Hematopoietic multipotent progenitor cell treated with erythropoietin and hydrocortisone succinate and interleukin-3 and kit ligand, for 15 days (in vitro differentiated cells): Measurements from ENCODE around the gene KRTAP2-1.
"Not testable (repeated sequence)": the region's sequence is repeated elsewhere in the genome, so short reads cannot be mapped to it uniquely, and the experiment has no call there.

Experiments used
- DNase-seq: peaks from one replicate; pipeline ENCODE4 v3.0.0-alpha.2; 2015; ENCODE audit warnings: low spot score

The KRTAP2-1 gene

GRCh38 chr17:41012326-41013120 lies 34.6 kb downstream of the KRTAP2-1 start:
- no peak for DNase-seq

GRCh38 chr17:41010441-41010840 lies 36.7 kb downstream of the KRTAP2-1 start:
- no peak for DNase-seq

DNA sequence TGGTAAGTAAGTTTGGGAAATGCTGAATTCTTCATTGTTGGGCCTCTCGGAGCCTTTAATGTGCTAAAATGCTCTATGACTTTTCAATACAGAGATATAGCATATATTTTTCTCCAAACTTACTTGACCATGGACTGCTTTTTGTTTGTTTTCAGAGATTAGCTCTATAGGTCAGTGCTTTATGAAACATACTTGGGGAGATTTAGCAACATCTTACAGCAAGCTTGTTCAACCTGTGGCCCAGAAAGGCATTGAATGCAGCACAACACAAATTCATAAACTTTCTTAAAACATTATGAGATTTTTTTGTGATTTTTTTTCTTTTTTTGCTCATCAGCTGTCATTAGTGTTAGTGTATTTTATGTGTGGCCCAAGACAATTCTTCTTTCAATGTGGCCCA lies 37.2 kb downstream of the KRTAP2-1 start:
- no peak for DNase-seq

DNA sequence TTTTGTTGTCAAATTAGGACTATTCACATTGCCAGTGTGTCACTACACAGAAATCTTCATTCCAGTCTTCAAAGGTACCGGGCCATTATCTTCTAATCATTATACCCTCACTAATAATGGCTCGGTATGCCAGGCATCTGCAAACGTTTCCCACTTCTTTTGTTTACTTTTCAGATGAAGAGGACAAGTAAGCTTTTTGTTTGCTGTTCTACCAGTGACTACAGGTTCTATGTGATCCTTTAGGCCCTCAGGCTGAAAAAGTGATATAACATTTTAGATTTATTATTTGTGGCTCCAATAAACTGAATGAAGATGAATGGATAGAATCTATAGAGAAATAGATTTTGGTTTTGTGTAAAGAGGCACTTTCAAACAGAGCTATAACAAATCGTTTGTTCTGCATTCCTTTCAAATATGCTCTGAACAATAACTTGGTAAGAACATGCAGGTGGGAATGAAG lies 37.8 kb downstream of the KRTAP2-1 start:
- no peak for DNase-seq

DNA sequence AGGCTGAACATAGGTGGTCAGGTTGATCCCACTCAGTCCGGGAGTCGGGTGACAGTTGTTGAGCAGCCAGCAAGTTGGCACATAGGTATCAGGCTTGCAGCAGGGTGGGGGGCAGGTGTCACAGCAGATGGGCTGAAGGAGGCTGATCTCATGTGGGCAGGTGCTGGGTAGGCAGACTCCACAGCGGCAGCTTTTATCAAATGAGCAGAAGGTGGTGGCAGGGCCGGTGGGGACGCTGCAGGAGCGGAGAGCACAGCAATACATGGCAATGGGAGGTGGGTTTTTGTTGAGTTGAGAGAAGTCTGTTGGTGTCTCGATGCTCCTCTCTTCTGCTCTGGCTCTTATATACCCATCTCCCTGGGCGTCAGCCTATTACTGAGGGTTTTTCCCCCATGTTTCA lies 38.3 kb downstream of the KRTAP2-1 start, which contains the start of gene KRTAP3-1:
TSS of gene KRTAP3-1 (minus strand) at position 318 of the 400 bp plus-strand sequence. CDS start at position 264, 54 bp downstream.
- DNase-seq = no peak

GRCh38 chr17:41004397-41004796 lies 42.7 kb downstream of the KRTAP2-1 start:
- no peak for DNase-seq

- no peak for DNase-seq
Measured at GRCh38 chr17:41003926-41004325, 43.2 kb downstream of the KRTAP2-1 start.

- no peak for DNase-seq
Measured at GRCh38 chr17:41002814-41003213, 44.3 kb downstream of the KRTAP2-1 start.

GRCh38 chr17:41001795-41002194 lies 45.3 kb downstream of the KRTAP2-1 start:
- DNase-seq = no peak

GRCh38 chr17:40999563-40999962 lies 47.6 kb downstream of the KRTAP2-1 start, which contains the start of gene KRTAP3-2:
Gene KRTAP3-2, minus strand, starts transcription at chr17:40999906. Its CDS starts 53 bp downstream, at chr17:40999853.
- DNase-seq = not testable (repeated sequence)

DNA sequence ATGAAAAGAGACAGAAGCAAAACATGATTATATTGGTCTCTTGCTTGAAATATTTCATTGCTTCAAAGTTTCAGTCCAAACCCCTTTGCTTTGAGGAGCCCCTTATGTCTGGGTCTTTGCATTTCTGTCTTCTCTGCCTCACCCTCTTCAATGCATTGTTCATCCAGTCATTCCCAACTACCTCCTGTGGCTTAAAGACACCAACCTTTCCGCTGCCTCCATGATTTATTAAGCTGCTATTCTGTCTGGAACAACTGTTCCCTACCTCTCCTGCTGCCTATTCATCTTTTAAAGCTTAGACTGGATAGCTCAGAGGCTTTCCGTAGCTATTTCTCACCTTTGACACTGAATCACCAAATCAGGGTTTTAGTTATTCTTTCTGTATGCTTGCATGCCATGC lies 49.8 kb downstream of the KRTAP2-1 start:
- no peak for DNase-seq

- no peak for DNase-seq
Measured at GRCh38 chr17:40996829-40997228, 50.3 kb downstream of the KRTAP2-1 start.
